ENCODE results near the gene SH3RF3.
"Not testable (repeated sequence)": the region's sequence is repeated elsewhere in the genome, so short reads cannot be mapped to it uniquely, and the experiment has no call there.

SH3RF3 gene

GRCh38 chr2:109120166-109120565 lies 8.8 kb upstream of the SH3RF3 start:
- DNase-seq = no peak

- not testable (repeated sequence) for DNase-seq
These were observed 8.3 kb upstream of the SH3RF3 start for GRCh38 chr2:109120686-109121085.

GRCh38 chr2:109123586-109124201 lies 5.3 kb upstream of the SH3RF3 start:
- DNase-seq = no peak

- no peak for DNase-seq
These were observed 3.9 kb upstream of the SH3RF3 start for GRCh38 chr2:109124982-109125592.

- DNase-seq = peak; percentile 28
These were observed 3.2 kb upstream of the SH3RF3 start for GRCh38 chr2:109125593-109126500.

GRCh38 chr2:109126501-109126860 lies 2.5 kb upstream of the SH3RF3 start:
- no peak for DNase-seq

- DNase-seq = peak; percentile 42
These were observed 1.4 kb upstream of the SH3RF3 start for GRCh38 chr2:109127556-109127955.

GRCh38 chr2:109128048-109128615 lies 873 bp upstream of the SH3RF3 start:
- DNase-seq = peak; percentile 82

GRCh38 chr2:109129356-109129920 lies 433 bp downstream of the SH3RF3 start:
- peak; percentile 67 for DNase-seq

GRCh38 chr2:109129921-109130722 lies 1.1 kb downstream of the SH3RF3 start:
- DNase-seq = peak; percentile 63

- no peak for DNase-seq
These were observed 1.7 kb downstream of the SH3RF3 start for GRCh38 chr2:109130723-109130995.

GRCh38 chr2:109131777-109132176 lies 2.8 kb downstream of the SH3RF3 start:
- DNase-seq = no peak

- DNase-seq = no peak
These were observed 3.6 kb downstream of the SH3RF3 start for GRCh38 chr2:109132626-109133025.

GRCh38 chr2:109133746-109134145 lies 4.7 kb downstream of the SH3RF3 start:
- DNase-seq = peak; percentile 49

- peak; percentile 57 for DNase-seq
These were observed 5.8 kb downstream of the SH3RF3 start for GRCh38 chr2:109134741-109135358.

- DNase-seq = no peak
These were observed 6.6 kb downstream of the SH3RF3 start for GRCh38 chr2:109135359-109136197.

GRCh38 chr2:109136542-109136941 lies 7.5 kb downstream of the SH3RF3 start:
- DNase-seq = no peak

GRCh38 chr2:109137616-109138015 lies 8.6 kb downstream of the SH3RF3 start:
- no peak for DNase-seq

- DNase-seq = no peak
These were observed 9.4 kb downstream of the SH3RF3 start for GRCh38 chr2:109138449-109138848.

- DNase-seq = no peak
These were observed 10.0 kb downstream of the SH3RF3 start for GRCh38 chr2:109139002-109139401.

- DNase-seq = no peak
These were observed 10.9 kb downstream of the SH3RF3 start for GRCh38 chr2:109139865-109140396.
